Measurements from ENCODE around the gene KRTAP6-2.

The KRTAP6-2 gene

GRCh38 chr21:30590297-30590696 is 8.4 kb downstream of the KRTAP6-2 start, which contains the start of gene KRTAP22-2:
KRTAP22-2 (minus strand) TSS chr21:30590397.
- Histone ChIP-seq H3K4me3 (ENCODE audit: low read depth, low read length, poor library complexity, severe bottlenecking) (no peak within 1 kb of the TSS), H3K27ac (ENCODE audit: low read depth, low read length, poor library complexity, severe bottlenecking) (no peak within 1 kb of the TSS), H3K36me3 (ENCODE audit: insufficient read depth, low read length) (no peaks in the 10 kb centered on the region), H3K4me2 (ENCODE audit: low read length) (no peak within 1 kb of the TSS), H4K20me1 (ENCODE audit: insufficient read depth, low read length) (no peaks in the 10 kb centered on the region), H3K9me3 (ENCODE audit: low read length) (no peaks in the 10 kb centered on the region), H3K27me3 (ENCODE audit: insufficient read depth, low read length) (no peaks in the 10 kb centered on the region), H3F3A (ENCODE audit: insufficient read depth, low read length) (no peaks in the 10 kb centered on the region), H2AFZ (ENCODE audit: low read length) (no peak within 1 kb of the TSS), H3K4me1 (ENCODE audit: insufficient read depth, low read length, severe bottlenecking) (no peaks in the 10 kb centered on the region), H3K9me2 (ENCODE audit: low read depth, low read length) (no peaks in the 10 kb centered on the region), H3K9ac (ENCODE audit: low read length) (no peak within 1 kb of the TSS), H3K79me2 (ENCODE audit: insufficient read depth, low read length) (no peaks in the 10 kb centered on the region)
- no peak for TF ChIP-seq EZH2 (IDR thresholded peaks at IDR 0.05; ENCODE audit: borderline replicate concordance, low read length)
- TF ChIP-seq CTCF (IDR thresholded peaks at IDR 0.05; ENCODE audit: low read length): no peak

GRCh38 chr21:30582870-30583269 is 15.8 kb downstream of the KRTAP6-2 start:
- no peaks in the 10 kb centered on the region for H3K36me3 ChIP-seq (ENCODE audit: insufficient read depth, low read length)
- H3K9ac ChIP-seq (ENCODE audit: low read length): no peak overlapping the region
- H3K4me1 ChIP-seq (ENCODE audit: insufficient read depth, low read length, severe bottlenecking): no peaks in the 10 kb centered on the region
- no peaks in the 10 kb centered on the region for H3K9me2 ChIP-seq (ENCODE audit: low read depth, low read length)
- H3K4me3 ChIP-seq (ENCODE audit: low read depth, low read length, poor library complexity, severe bottlenecking): no peak overlapping the region
- no peaks in the 10 kb centered on the region for H3K27me3 ChIP-seq (ENCODE audit: insufficient read depth, low read length)
- H4K20me1 ChIP-seq (ENCODE audit: insufficient read depth, low read length): no peaks in the 10 kb centered on the region
- no peak overlapping the region for H3K4me2 ChIP-seq (ENCODE audit: low read length)
- H3K79me2 ChIP-seq (ENCODE audit: insufficient read depth, low read length): no peaks in the 10 kb centered on the region
- H2AFZ ChIP-seq (ENCODE audit: low read length): no peak overlapping the region
- no peaks in the 10 kb centered on the region for H3F3A ChIP-seq (ENCODE audit: insufficient read depth, low read length)
- H3K27ac ChIP-seq (ENCODE audit: low read depth, low read length, poor library complexity, severe bottlenecking): no peak overlapping the region
- no peaks in the 10 kb centered on the region for H3K9me3 ChIP-seq (ENCODE audit: low read length)
- TF ChIP-seq EZH2 (IDR thresholded peaks at IDR 0.05; ENCODE audit: borderline replicate concordance, low read length) (no peak), CTCF (IDR thresholded peaks at IDR 0.05; ENCODE audit: low read length) (no peak)

GRCh38 chr21:30580132-30580531 is 18.6 kb downstream of the KRTAP6-2 start:
- no peaks in the 10 kb centered on the region for H3K27me3 ChIP-seq (ENCODE audit: insufficient read depth, low read length)
- no peaks in the 10 kb centered on the region for H4K20me1 ChIP-seq (ENCODE audit: insufficient read depth, low read length)
- H3K4me3 ChIP-seq (ENCODE audit: low read depth, low read length, poor library complexity, severe bottlenecking): no peak overlapping the region
- H3F3A ChIP-seq (ENCODE audit: insufficient read depth, low read length): no peaks in the 10 kb centered on the region
- no peaks in the 10 kb centered on the region for H3K79me2 ChIP-seq (ENCODE audit: insufficient read depth, low read length)
- no peak overlapping the region for H3K27ac ChIP-seq (ENCODE audit: low read depth, low read length, poor library complexity, severe bottlenecking)
- H3K9me2 ChIP-seq (ENCODE audit: low read depth, low read length): no peaks in the 10 kb centered on the region
- no peaks in the 10 kb centered on the region for H3K4me1 ChIP-seq (ENCODE audit: insufficient read depth, low read length, severe bottlenecking)
- H3K9me3 ChIP-seq (ENCODE audit: low read length): no peaks in the 10 kb centered on the region
- H3K36me3 ChIP-seq (ENCODE audit: insufficient read depth, low read length): no peaks in the 10 kb centered on the region
- no peak overlapping the region for H2AFZ ChIP-seq (ENCODE audit: low read length)
- H3K4me2 ChIP-seq (ENCODE audit: low read length): no peak overlapping the region
- TF ChIP-seq EZH2 (IDR thresholded peaks at IDR 0.05; ENCODE audit: borderline replicate concordance, low read length): no peak
- TF ChIP-seq CTCF (IDR thresholded peaks at IDR 0.05; ENCODE audit: low read length): no peak
- H3K9ac ChIP-seq (ENCODE audit: low read length): no peak overlapping the region

All from OCI-LY1 (cell line).